DND-41 (cell line): ENCODE measurements around the gene HGD.

Source experiments
- CTCF ChIP-seq: IDR thresholded peaks from 2 replicates; pipeline ENCODE4 v1.5.1; 2012; ENCODE audit warnings: borderline replicate concordance, low read length, moderate library complexity, mild to moderate bottlenecking; ENCODE audit not compliant: poor library complexity, severe bottlenecking; ENCODE audit errors: extremely low read depth
- EZH2 ChIP-seq: IDR thresholded peaks from 3 replicates; pipeline ENCODE4 v1.6.1; 2012; ENCODE audit warnings: borderline replicate concordance, low read depth, mild to moderate bottlenecking, moderate library complexity, low read length, inconsistent platforms; ENCODE audit not compliant: severe bottlenecking

DNA sequence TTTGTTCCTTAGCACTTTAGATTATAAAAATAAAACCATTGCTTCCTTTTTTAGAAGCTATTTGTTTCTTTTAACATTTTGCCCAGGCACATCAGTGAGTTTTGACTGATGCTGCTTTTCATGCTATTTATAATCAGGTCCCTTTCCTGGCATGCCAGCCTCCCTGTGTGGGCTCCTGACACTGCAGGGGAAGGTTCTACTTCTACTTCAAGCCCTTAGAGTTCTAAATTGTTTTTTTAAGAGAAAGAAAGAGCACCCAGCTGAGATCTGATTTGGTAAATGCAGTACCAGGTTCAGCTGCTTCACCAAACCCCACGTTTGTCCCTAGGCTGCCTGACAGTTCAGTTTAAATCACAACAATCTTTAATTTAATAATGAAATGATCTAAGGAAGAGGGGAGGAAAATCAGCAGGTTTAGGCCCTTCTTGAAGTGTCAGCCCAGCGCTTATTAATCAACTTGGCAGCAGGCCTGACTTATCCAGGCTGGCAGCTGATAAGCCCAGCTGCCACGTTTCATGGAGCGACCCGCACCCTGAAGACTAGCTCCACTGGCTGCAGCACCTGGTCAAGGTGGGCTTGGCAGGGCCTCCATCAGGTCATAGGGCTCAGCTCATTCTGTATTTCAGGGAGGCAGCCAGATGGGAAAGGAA lies 29.0 kb downstream of the HGD start:
- no peak for TF ChIP-seq CTCF
- no peak for TF ChIP-seq EZH2
